ENCODE data around the gene CPEB1.
"Not testable (repeated sequence)": the region's sequence is repeated elsewhere in the genome, so short reads cannot be mapped to it uniquely, and the experiment has no call there.

The CPEB1 gene

DNA sequence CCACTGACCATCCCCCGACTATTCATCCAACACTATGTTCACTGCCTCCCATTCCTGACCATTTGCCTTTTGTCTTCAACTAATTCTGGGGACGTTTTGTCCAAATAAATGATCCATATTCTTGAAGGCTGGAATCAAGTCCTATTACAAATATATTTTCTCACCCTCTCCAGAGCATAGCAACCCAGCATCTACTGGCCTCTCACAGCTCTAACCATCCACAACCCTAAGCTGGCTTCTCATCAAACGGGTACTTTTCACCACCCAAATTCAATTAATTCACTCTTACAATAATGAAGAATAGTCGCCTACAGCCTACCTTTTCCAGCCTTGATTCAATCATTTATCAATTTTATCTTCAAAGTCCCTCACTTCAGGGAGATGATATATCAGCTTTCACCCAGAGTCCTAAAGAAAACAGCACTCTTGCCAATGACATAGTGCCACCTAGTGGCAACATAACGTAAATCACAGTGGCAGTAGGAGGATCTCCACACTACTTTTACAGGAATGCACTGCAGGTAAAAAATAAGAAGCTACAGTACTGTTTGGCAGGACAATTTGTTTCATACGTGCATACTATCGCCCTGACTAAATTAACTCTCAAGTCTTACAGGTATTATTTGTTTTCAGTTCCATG lies 144.3 kb downstream of the CPEB1 start:
- DNase-seq = not testable (repeated sequence)

DNA sequence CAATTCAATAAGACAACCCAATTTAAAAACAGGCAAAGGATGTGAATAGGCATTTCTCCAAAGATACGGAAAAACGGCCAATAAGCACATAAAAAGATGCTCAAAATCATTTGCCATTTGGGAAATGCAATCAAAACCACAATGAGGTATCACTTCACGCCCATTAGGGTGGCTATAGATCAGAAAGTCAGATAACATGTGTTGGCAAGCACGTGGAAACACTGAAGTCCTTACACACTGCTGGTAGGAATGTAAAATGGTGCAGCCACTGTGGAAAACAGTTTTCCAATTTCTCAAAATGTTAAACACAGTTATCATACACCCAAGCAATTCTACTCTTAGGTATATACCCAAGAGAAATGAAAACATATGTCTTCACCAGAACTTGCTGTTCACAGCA lies 146.4 kb downstream of the CPEB1 start:
- DNase-seq = not testable (repeated sequence)

DNA sequence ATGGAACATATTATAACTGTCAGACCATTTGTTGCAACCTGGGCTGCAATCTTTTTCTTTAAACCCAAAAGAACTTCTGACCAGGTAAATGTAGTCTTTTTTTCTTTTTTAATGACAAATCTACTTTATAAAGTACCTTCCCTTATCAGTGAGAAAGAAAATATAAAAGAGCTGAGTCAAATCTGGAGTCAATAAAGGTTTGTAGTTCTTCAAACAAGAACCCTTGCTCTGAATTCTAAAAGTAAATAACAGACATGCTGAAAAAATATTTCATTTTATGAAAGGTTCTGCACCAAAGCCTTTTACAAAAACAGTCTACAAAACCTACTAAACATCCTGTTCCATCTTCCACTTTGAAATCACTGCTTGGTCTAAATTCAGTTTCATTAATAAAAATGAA lies 149.2 kb downstream of the CPEB1 start:
- not testable (repeated sequence) for DNase-seq
